DMS 273 (cell line): ENCODE data around the gene GPC6.

Source experiments
- DNase-seq: peaks from one replicate; lab custom pipeline; 2025; ENCODE audit not compliant: unreplicated experiment; lab: John Stamatoyannopoulos, UW

GPC6 gene

GRCh38 chr13:93767917-93768409 is 541.4 kb downstream of the GPC6 start:
- no peak for DNase-seq

DNA sequence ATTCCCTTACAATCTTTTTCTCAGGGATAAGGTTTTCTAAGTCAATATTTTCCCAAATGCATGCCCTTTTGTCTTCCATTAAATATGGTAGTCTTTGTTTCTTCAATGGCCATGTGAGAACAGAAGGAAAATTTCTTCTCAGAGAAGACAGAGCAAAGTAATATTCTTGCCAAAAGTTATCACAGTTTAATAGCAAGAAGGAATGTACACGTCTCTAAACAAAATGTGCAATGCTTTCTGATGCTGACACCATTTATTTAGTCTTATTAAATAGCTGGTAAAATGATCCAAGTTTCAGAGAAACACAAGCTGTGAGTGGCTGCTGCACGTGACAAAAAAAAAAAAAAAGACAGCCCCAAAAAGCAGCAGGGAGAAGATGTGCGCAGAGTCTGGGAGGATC is 542.5 kb downstream of the GPC6 start:
- no peak for DNase-seq

DNA sequence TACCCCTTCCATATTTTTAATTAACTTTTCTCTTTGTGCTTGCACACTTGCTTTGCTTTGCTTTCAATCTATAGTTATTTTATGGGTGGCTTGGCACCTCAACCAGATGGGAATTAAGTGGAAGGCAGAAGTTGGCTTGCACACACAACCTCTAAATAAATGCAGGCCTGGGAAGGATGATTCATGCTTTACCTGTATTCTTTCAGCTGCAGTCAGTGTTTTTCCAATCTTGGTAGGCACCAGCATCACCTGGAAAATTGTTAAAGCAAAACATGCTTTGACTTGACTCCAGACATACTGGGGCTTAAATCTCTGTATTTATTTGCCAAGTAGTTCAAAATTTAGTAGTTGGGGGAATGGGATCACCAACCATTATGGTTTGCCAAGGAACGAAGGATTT is 543.0 kb downstream of the GPC6 start:
- no peak for DNase-seq

DNA sequence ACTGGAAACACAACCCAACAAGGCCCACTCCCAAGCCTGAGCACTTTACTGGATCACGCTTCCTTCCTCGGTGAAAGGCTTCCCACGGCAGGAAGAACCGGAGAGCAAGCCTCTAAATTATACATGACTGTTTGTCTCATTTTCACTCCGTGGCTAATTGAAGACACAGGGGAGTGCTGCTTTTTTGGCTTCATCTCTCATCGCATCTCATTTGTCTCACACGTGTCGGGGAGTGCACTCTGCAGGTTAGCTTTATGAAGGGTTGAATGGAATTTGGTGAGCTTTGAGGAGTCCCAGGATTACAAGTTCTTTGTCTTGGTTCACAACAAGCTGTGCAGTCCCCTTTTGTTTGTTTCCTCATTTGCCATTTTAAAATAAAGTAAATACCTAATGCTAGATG is 544.6 kb downstream of the GPC6 start:
- DNase-seq: no peak

GRCh38 chr13:93771782-93772181 is 545.2 kb downstream of the GPC6 start:
- DNase-seq: no peak

- DNase-seq: no peak
Observed at GRCh38 chr13:93774506-93774905, 547.9 kb downstream of the GPC6 start.

GRCh38 chr13:93775027-93775426 is 548.4 kb downstream of the GPC6 start:
- no peak for DNase-seq

GRCh38 chr13:93775507-93776108 is 549.0 kb downstream of the GPC6 start:
- no peak for DNase-seq

DNA sequence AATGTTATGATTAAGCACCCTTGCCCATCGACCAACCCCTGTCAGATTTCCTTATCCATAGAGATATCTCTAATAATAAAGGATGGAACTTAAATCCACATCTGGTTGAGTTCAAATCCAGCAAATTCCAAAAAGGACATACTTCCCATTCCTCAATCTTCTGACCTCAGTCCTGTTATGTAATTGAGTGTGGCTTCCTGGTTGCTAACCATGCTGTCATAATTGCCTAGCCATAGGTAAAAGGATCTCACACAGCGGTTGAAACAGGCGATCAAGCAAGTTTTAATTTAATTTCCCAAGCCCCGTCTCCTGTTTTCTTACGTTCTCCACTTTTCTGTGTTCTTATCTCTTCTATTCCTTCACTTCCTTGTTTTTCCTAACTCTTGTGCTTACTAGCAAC is 550.3 kb downstream of the GPC6 start:
- no peak for DNase-seq

- DNase-seq: no peak
Observed at GRCh38 chr13:93777504-93777903, 550.9 kb downstream of the GPC6 start.

DNA sequence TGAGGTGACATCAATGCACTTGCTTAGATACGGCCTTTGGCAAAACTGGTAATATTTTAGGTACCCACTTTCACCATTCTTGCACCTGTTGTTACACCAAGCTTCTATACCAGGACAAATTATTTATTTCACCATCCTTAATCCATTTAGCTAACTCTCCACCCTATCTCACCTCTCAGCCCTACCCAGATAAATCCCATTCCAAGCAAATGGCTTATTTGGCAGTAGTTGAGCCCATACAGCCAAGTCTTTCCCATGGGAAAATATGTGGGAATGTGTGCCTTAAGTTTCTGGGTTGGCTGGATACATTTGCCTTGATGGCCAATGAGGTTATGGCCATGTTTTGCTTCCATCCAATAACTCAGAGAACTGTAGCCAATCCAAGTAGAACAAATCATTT is 551.9 kb downstream of the GPC6 start:
- no peak for DNase-seq

DNA sequence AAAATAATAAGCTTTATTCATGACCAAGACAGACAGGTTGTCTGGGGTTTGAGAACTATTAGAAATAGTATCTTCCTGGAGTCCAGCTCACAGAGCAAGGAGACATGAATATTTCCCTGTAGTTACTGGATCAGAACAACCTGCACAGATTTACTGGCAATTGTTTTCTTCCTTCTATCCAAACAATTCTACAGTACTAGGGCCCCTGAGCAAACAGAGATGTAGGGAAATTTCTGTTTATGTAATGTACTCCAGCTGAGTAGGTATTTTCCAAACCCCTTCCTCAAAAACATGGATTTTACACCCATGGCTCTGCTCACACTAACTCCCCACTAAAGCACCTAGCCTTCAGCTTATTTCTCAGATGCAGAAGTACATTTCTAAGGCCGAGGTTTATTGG is 557.6 kb downstream of the GPC6 start:
- DNase-seq: no peak

DNA sequence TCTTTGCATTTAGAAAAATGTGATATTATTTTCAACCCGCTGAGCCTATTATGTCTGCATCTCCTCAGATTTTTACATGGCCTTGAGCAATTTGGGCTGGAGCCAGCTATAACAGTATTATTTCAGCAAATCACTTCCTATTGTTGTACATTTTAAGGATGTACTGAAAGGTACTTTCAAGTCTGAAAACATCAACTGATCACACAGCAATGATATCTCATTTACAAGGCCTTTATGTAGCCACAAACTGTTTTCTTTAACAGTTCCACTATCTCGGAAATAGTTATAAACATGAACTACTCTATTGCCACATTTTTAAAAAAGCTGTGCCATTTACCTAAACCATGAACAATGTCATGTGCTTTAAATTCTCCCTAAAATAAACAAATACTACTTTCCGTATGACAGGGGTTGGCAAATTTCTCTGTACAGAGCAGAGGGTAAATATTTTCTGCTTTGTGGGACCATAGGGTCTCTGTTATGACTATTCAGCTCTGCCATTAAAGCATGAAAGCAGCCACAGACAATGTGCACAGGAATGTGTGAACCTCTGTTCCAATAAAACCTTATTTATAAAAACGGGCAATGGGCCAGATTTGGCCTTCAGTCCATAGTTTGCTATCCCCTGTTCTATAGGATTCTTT is 560.4 kb downstream of the GPC6 start:
- no peak for DNase-seq

- DNase-seq: no peak
Observed at GRCh38 chr13:93788456-93788855, 561.8 kb downstream of the GPC6 start.

DNA sequence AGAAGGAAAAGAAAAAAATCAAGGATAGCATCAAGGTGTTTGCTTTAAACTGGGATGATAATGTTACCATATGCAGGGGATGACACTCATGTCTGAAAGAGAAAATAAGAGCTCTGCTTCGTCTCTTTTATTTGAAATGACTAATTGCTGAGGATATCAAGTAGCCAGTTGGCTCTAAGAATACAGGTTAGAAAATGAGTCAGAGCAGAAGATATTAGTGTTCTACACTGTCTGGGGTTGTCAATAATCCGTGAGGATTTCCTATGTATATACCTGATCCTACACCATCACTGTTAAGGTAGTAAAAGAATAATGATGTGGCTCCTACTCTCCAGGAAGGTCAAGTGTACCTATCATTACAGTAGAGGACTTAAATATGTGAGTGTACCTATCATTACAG is 562.5 kb downstream of the GPC6 start:
- DNase-seq: no peak

DNA sequence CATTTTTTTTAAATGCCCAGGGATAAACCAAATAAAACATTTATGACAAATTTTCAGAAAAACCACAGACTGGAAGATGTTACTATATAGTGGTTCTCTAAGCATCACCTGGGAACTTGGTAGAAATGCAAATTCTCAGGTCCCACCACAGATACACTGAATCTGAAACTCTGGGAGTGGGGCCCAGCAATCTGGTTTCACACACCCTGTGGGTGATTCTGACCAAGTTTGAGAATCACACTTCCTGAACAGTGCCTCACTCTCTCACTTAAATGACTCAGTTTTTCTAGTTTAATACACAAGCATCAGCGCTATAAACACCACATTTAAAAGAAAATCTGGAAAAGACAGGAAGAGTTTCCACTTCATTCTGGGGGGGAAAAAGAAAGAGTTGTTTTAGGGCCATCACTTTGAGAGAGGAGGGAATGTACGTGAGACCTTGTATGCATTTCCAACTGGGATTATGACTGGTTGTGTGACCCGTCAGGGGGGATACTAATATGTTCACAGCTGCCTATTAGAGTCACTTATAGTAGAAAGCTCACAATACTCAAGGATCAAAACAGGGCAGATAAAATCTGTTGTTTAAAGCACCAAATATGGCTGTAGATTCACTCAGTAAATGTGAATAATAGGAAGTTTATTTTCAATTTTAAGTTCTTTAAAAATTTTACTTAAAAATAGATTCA is 567.7 kb downstream of the GPC6 start:
- DNase-seq: no peak

DNA sequence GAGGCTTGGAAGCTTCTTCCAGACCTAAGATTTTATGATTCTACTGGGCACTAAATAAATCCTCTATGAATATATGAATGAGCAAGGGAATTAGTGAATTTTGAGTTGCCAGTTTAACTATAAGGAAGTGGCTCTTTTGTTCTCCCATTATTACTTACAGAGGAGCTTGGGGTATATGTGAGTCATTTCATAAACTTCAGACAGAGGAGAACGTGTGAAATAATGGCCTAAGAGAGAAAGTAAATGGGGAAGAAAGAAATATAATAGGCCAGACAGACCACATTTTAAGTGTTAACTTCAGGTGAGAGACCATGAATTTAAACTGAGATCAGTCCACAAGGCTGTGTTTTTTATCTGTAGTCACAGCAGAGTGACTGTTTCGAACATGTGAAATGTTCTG is 570.9 kb downstream of the GPC6 start:
- no peak for DNase-seq

DNA sequence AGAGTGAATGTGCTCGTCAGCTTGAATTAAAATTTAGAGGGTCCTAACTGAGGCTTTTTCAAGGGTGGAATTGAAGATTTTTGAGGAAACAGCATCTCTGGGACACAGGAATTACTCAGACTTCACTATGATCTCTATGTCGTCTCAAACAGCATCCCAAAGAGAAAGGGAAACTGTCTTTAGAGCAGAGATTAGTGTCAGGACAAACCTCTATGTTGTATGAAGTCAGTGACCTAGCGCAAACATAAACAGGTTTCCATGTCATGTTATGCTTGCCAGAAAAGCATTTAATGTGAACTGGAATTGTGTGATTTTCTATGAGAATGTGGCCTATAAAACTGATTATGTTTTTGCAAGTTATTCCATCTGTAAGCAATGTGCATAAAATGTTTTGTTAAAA is 573.7 kb downstream of the GPC6 start:
- no peak for DNase-seq

DNA sequence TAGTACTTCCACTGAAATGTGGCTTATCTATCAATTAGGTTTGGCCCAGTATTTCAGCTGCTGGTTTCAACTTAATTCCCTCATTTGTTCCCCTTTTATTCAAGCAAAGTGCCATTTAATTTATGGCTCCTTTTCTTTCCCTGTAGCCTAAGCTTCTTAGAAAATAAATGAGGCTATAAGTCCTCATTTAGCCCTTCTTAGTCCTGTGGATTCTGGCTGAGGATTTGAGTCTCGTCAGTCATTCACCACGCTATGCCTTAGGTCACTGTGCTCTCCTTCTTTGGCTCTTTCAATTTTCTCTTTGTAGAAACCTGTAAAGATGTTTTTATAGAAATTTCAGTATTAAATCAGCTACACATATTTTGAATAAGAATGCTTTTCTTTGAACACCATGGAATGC is 579.1 kb downstream of the GPC6 start:
- no peak for DNase-seq

GRCh38 chr13:93806861-93807260 is 580.3 kb downstream of the GPC6 start:
- no peak for DNase-seq

GRCh38 chr13:93810264-93810663 is 583.7 kb downstream of the GPC6 start:
- DNase-seq: no peak

GRCh38 chr13:93811071-93811737 is 584.6 kb downstream of the GPC6 start:
- no peak for DNase-seq
